ENCODE data around the gene TBX18.

The TBX18 gene

GRCh38 chr6:84772428-84773132 lies 8.2 kb upstream of the TBX18 start:
- no peak for DNase-seq (ENCODE audit: low spot score)

GRCh38 chr6:84771756-84772356 lies 7.5 kb upstream of the TBX18 start:
- DNase-seq (ENCODE audit: low spot score), result no peak

GRCh38 chr6:84771125-84771755 lies 6.8 kb upstream of the TBX18 start:
- no peak for DNase-seq (ENCODE audit: low spot score)

- no peak for DNase-seq (ENCODE audit: low spot score)
Measured at GRCh38 chr6:84770521-84770920, 6.1 kb upstream of the TBX18 start.

- DNase-seq (ENCODE audit: low spot score), result no peak
Measured at GRCh38 chr6:84769306-84769705, 4.9 kb upstream of the TBX18 start.

- DNase-seq (ENCODE audit: low spot score), result no peak
Measured at GRCh38 chr6:84768442-84769174, 4.2 kb upstream of the TBX18 start.

- DNase-seq (ENCODE audit: low spot score), result no peak
Measured at GRCh38 chr6:84767526-84768201, 3.3 kb upstream of the TBX18 start.

GRCh38 chr6:84766799-84767525 lies 2.6 kb upstream of the TBX18 start:
- DNase-seq (ENCODE audit: low spot score), result no peak

- DNase-seq (ENCODE audit: low spot score), result no peak
Measured at GRCh38 chr6:84766118-84766798, 1.9 kb upstream of the TBX18 start.

- no peak for DNase-seq (ENCODE audit: low spot score)
Measured at GRCh38 chr6:84763886-84764331, 489 bp downstream of the TBX18 start.

GRCh38 chr6:84763003-84763885 lies 1.2 kb downstream of the TBX18 start:
- DNase-seq (ENCODE audit: low spot score), result no peak

GRCh38 chr6:84762220-84763002 lies 2.0 kb downstream of the TBX18 start:
- no peak for DNase-seq (ENCODE audit: low spot score)

- no peak for DNase-seq (ENCODE audit: low spot score)
Measured at GRCh38 chr6:84758486-84758885, 5.9 kb downstream of the TBX18 start.

- no peak for DNase-seq (ENCODE audit: low spot score)
Measured at GRCh38 chr6:84756877-84757276, 7.5 kb downstream of the TBX18 start.

GRCh38 chr6:84756466-84756865 lies 7.9 kb downstream of the TBX18 start:
- DNase-seq (ENCODE audit: low spot score), result no peak

- no peak for DNase-seq (ENCODE audit: low spot score)
Measured at GRCh38 chr6:84753173-84753572, 11.2 kb downstream of the TBX18 start.

- no peak for DNase-seq (ENCODE audit: low spot score)
Measured at GRCh38 chr6:84752118-84752850, 12.1 kb downstream of the TBX18 start.

GRCh38 chr6:84749181-84749580 lies 15.2 kb downstream of the TBX18 start:
- DNase-seq (ENCODE audit: low spot score), result no peak

Measured in RKO (cell line).